Adrenal gland (tissue), 12 donors: ENCODE measurements around the gene DPP10. TPM values are rescaled to one million over a fixed set of nuclear protein-coding genes. Genes with fewer than 3 reads are reported as not detected.

Source experiments
- DNase-seq, 7 donors: peaks; one replicate each; pipeline ENCODE4 v3.0.0-alpha.2; 2019 to 2020
- H3K27ac ChIP-seq, 5 donors: fragments of 200-600 bp; sonication (generic) in 4 of 5; 1 replicate in 3 of 5; 2 replicates in 2 of 5; pipeline versions ENCODE4 v1.5.1 to v1.8.0; 2016 to 2020; ENCODE audit warnings: mild to moderate bottlenecking in 1 of 5
- H3K27me3 ChIP-seq: fragments of 200-600 bp; 2 replicates; pipeline ENCODE4 v1.8.0; 2021
- H3K36me3 ChIP-seq, 2 donors: fragments of 200-600 bp; replicated peaks in 1 of 2; 1 replicate in 1 of 2; 2 replicates in 1 of 2; pipeline versions ENCODE4 v1.5.1 to v1.8.0; 2018 to 2022
- H3K4me1 ChIP-seq, 2 donors: fragments of 200-600 bp; replicated peaks in 1 of 2; 1 replicate in 1 of 2; 2 replicates in 1 of 2; pipeline versions ENCODE4 v1.5.1 to v1.8.0; 2018 to 2021
- H3K4me3 ChIP-seq, 4 donors: fragments of 200-600 bp; sonication (generic) in 3 of 4; one replicate each; pipeline ENCODE4 v1.5.1; 2016 to 2018
- H3K9me3 ChIP-seq, 3 donors: fragments of 200-600 bp; sonication (generic) in 1 of 3; replicated peaks in 1 of 3; 1 replicate in 2 of 3; 2 replicates in 1 of 3; pipeline versions ENCODE4 v1.5.1 to v1.8.0; 2016 to 2021
- POLR2A ChIP-seq, 2 donors: fragments of 450-650 bp; IDR thresholded peaks; one replicate each; pipeline ENCODE4 v1.6.1; 2017; ENCODE audit warnings: antibody characterized with exemption in 2 of 2, mild to moderate bottlenecking in 2 of 2, moderate library complexity in 1 of 2
- WGBS, 4 donors: extraction: QIAGEN DNeasy Blood & Tissue Kit in 2 of 4; methylation state at CpG; one replicate each; pipeline versions ENCODE4 v1.1.5 to v1.1.7; 2013 to 2017; 5-methylcytosine and 5-hydroxymethylcytosine counted together
- intact Hi-C, 2 donors: fragments of 100-400 bp; cut with DNase I; formaldehyde crosslinking; loops; one replicate each; pipeline versions ENCODE4 v1.14.1 to v1.15.0; 2022 to 2023
- polyA plus RNA-seq, 3 donors: library from polyadenylated mRNA; stranded (reverse); fragments of 200-250 nt in 2 of 3; fragments of 350-450 nt in 1 of 3; fragmentation: Illumina TruSeq in 1 of 3; extraction: RNeasy Lipid Tissue Mini Kit (QIAGEN cat#74804) in 1 of 3; gene quantifications; one replicate each; pipeline ENCODE4 v1.2.3, GENCODE V29; 2013 to 2014
- total RNA-seq, 9 donors: library from RNA; depleted of rRNA in 4 of 9; stranded (reverse); fragments of >200 nt in 4 of 9; fragments of 120-200 nt in 1 of 9; fragmentation: NEBNext Ultra II Directional in 1 of 9; extraction: Animal tissue kit (Norgen Biotek cat#: 25700) in 1 of 9; gene quantifications; one replicate each; pipeline versions ENCODE4 v1.1.0 to v1.2.4, GENCODE V29; 2013 to 2023
- TF ChIP-seq, protein P1 (sequence below), 6 experiments: fragments of 450-650 bp in 4 of 6; fragments of 200-600 bp in 2 of 6; sonication (generic) in 1 of 6; IDR thresholded peaks; 1 replicate in 5 of 6; 2 replicates in 1 of 6; pipeline versions ENCODE4 v1.5.1 to v1.8.0; 2016 to 2021; ENCODE audit warnings: antibody characterized with exemption in 6 of 6, mild to moderate bottlenecking in 2 of 6, moderate library complexity in 1 of 6
- donor health status: healthy with polysubstance abuse.
- donor health status: Bipolar disorder and iron deficiency.
- donor health status: DM: yes; HTN: yes; CAD: no.
- donor health status: DM: no; HTN: no; CAD: no.
- donor health status: DM: no; HTN: no; CAD: no.
- donor health status: DM: yes; HTN: yes; CAD: no.

The DPP10 gene
- total and polyA plus RNA-seq, 12 donors, result 5.2 to 257 (median 32.0) TPM

DNA sequence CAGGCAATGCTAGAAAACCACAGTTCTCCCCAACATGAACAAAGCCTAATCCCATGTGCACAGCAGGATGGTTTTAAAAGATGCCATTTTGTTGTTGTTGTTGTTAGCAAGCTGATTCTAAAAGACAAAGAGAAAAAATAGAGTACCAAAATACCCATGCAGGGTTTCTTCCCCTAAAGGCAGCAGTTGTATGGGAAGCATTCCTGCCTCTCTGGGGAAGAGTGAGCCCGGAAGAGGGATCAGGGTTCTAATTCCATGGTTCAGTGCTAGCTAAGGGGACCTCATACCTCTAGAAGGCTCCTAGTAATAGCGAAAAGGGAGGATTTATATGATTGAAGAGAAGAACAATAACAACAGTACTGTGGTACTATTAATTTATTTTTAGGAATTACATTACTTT is 327.6 kb downstream of the DPP10 start:
- 78 to 91% (median 85%) methylated on average over 2 of the region's 2 CpGs for WGBS, 4 donors
- no peaks in the 10 kb centered on the region for H3K9me3 ChIP-seq
- no peaks in the 10 kb centered on the region for H3K36me3 ChIP-seq
- DNase-seq, result no peak
- H3K4me3 ChIP-seq, result no peak overlapping the region
- intact Hi-C loops, result no loop called here
- no peak overlapping the region for H3K27ac ChIP-seq
- no peaks in the 10 kb centered on the region for H3K27me3 ChIP-seq
- TF ChIP-seq, protein P1, sequence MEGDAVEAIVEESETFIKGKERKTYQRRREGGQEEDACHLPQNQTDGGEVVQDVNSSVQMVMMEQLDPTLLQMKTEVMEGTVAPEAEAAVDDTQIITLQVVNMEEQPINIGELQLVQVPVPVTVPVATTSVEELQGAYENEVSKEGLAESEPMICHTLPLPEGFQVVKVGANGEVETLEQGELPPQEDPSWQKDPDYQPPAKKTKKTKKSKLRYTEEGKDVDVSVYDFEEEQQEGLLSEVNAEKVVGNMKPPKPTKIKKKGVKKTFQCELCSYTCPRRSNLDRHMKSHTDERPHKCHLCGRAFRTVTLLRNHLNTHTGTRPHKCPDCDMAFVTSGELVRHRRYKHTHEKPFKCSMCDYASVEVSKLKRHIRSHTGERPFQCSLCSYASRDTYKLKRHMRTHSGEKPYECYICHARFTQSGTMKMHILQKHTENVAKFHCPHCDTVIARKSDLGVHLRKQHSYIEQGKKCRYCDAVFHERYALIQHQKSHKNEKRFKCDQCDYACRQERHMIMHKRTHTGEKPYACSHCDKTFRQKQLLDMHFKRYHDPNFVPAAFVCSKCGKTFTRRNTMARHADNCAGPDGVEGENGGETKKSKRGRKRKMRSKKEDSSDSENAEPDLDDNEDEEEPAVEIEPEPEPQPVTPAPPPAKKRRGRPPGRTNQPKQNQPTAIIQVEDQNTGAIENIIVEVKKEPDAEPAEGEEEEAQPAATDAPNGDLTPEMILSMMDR (IDR thresholded peaks at IDR 0.05), result no peak
- TF ChIP-seq POLR2A (IDR thresholded peaks at IDR 0.05), result no peak
- H3K4me1 ChIP-seq, result no peaks in the 10 kb centered on the region

DNA sequence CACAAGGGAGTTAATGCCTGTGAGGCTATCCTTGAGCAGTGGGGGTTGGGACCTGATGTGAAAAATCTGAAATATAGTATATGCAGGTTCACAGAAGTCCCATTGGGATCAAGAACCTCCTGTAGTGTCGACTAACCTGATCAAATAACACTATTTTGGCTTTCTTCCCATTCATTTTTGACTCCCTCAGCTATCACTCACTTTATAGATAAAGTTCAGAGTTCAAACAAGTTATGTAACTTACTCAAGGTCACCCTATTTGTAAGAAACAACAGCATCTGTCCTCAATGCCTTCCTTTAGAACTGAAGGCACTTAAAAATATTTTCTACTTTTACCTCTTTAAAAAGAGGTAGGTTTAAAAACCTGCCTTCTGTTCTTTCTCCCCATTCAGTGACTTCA is 341.6 kb downstream of the DPP10 start:
- Histone ChIP-seq H3K4me1 (no peaks in the 10 kb centered on the region), H3K27me3 (no peaks in the 10 kb centered on the region), H3K4me3 (no peak overlapping the region), H3K9me3 (no peaks in the 10 kb centered on the region), H3K36me3 (no peaks in the 10 kb centered on the region), H3K27ac (no peak overlapping the region)
- 10 to 57% (median 28%) methylated on average over 1 of the region's 1 CpG for WGBS, 4 donors
- TF ChIP-seq, protein P1 (IDR thresholded peaks at IDR 0.05), result no peak
- no peak for TF ChIP-seq POLR2A (IDR thresholded peaks at IDR 0.05)
- intact Hi-C loops, result no loop called here
- DNase-seq, result no peak

DNA sequence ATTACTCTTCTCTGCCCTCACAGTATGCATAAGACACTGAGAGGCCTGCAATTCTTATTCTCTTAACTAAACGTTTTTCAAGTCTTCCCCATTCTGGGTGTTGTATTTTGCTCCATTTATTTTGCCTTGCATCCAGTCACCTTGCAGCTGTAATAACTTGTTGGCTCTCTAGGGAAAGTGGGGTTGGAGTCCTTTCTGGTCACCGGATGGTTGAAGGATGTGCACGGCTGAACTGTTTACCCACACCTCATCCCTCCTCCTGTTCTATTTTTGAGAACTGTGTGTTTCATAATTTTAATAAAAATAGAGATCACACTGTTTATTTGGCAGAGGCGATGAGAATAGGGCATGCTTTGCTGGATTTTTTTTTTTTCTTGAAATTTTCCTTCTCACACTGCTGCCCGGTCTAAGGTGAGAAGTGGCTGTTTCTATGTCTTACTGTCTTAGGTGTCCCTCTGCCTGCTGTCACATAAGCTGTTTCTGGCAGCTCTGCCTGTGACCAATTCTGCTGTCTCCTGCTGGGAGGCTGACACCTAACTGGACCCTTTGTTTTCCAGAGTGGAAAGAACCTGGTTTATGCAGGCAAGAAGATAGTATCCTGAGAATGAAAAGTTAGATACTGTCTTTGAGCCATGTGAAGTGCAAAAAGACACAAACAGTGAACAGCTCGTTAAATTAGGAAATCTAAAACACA is 342.6 kb downstream of the DPP10 start:
- no peaks in the 10 kb centered on the region for H3K27me3 ChIP-seq
- no peaks in the 10 kb centered on the region for H3K4me1 ChIP-seq
- H3K27ac ChIP-seq, result no peak overlapping the region
- no peak for TF ChIP-seq POLR2A (IDR thresholded peaks at IDR 0.05)
- TF ChIP-seq, protein P1 (IDR thresholded peaks at IDR 0.05), result no peak
- no peak for DNase-seq
- intact Hi-C loops, result no loop called here
- no peaks in the 10 kb centered on the region for H3K36me3 ChIP-seq
- no peak overlapping the region for H3K4me3 ChIP-seq
- WGBS, 4 donors, result 54 to 72% (median 62%) methylated on average over 6 of the region's 6 CpGs
- no peaks in the 10 kb centered on the region for H3K9me3 ChIP-seq

DNA sequence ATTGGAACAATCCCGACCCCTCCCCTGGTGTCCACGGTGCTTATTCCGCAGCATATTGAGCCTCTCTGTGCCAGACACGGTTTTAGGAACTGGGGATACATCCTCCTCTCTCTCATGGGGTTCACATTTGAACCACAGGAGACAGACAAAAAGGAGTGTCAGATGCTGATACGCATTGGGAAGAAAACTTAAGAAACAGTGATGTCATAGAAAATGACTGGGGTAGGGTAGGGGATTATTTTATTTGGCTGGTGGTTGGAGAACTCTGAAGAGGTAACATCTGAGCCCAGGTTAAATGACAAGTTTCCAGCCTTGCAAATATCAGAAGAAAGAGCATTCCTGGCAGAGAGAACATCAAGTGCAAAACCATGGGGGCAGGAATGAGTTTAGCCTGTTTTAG is 344.5 kb downstream of the DPP10 start:
- Histone ChIP-seq H3K27me3 (no peaks in the 10 kb centered on the region), H3K27ac (no peak overlapping the region), H3K36me3 (no peaks in the 10 kb centered on the region), H3K9me3 (no peaks in the 10 kb centered on the region), H3K4me1 (no peaks in the 10 kb centered on the region), H3K4me3 (no peak overlapping the region)
- intact Hi-C loops, result no loop called here
- TF ChIP-seq, protein P1 (IDR thresholded peaks at IDR 0.05), result no peak
- no peak for TF ChIP-seq POLR2A (IDR thresholded peaks at IDR 0.05)
- no peak for DNase-seq
- WGBS, 4 donors, result 77 to 89% (median 84%) methylated on average over 5 of the region's 5 CpGs
